GM23338 (cell line): Measurements from ENCODE around the gene COPB2. TPM values are rescaled to one million over a fixed set of nuclear protein-coding genes. Genes with fewer than 3 reads are reported as not detected.
"Not testable (repeated sequence)": the region's sequence is repeated elsewhere in the genome, so short reads cannot be mapped to it uniquely, and the experiment has no call there.

Experiments used
- ATAC-seq: fragments of 200-7000 bp; cut with Tn5 transposase; 3 replicates; pipeline ENCODE4 v1.9.1; 2020
- DNase-seq: peaks from one replicate; pipeline ENCODE4 v3.0.0-alpha.2; 2015; ENCODE audit warnings: low spot score
- H2AFZ ChIP-seq: fragments of 200-600 bp; sonication (generic); 2 replicates; pipeline ENCODE4 v1.8.0; 2016; ENCODE audit warnings: antibody characterized with exemption, mild to moderate bottlenecking, moderate library complexity
- H3F3A ChIP-seq: fragments of 200-600 bp; sonication (generic); replicated peaks from 2 replicates; pipeline ENCODE4 v1.8.0; 2017; ENCODE audit warnings: antibody characterized with exemption, mixed run types, low read depth
- H3K27ac ChIP-seq: fragments of 200-600 bp; sonication (generic); 2 replicates; pipeline ENCODE4 v1.6.1; 2016; ENCODE audit warnings: low read depth
- H3K27me3 ChIP-seq: fragments of 200-600 bp; sonication (generic); 2 replicates; pipeline ENCODE4 v1.8.0; 2016; ENCODE audit warnings: mild to moderate bottlenecking, mixed run types, moderate library complexity; ENCODE audit not compliant: insufficient read depth
- H3K36me3 ChIP-seq: fragments of 200-600 bp; sonication (generic); 2 replicates; pipeline ENCODE4 v1.8.0; 2016; ENCODE audit warnings: mild to moderate bottlenecking; ENCODE audit not compliant: insufficient read depth
- H3K4me1 ChIP-seq: fragments of 200-600 bp; sonication (generic); 2 replicates; pipeline ENCODE4 v1.8.0; 2016; ENCODE audit warnings: mild to moderate bottlenecking, moderate library complexity; ENCODE audit not compliant: insufficient read depth
- H3K4me2 ChIP-seq: fragments of 200-600 bp; sonication (generic); 2 replicates; pipeline ENCODE4 v1.7.1; 2017; ENCODE audit warnings: mixed run types
- H3K4me3 ChIP-seq: fragments of 200-600 bp; sonication (generic); 2 replicates; pipeline ENCODE4 v1.6.1; 2016; ENCODE audit warnings: mixed run types
- H3K79me2 ChIP-seq: fragments of 200-600 bp; sonication (generic); replicated peaks from 2 replicates; pipeline ENCODE4 v1.8.0; 2017; ENCODE audit warnings: mild to moderate bottlenecking; ENCODE audit not compliant: insufficient read depth
- H3K9me2 ChIP-seq: fragments of 200-600 bp; sonication (generic); 2 replicates; pipeline ENCODE4 v1.8.0; 2017; ENCODE audit not compliant: insufficient read depth
- H4K20me1 ChIP-seq: fragments of 200-600 bp; sonication (generic); replicated peaks from 2 replicates; pipeline ENCODE4 v1.8.0; 2017; ENCODE audit warnings: mild to moderate bottlenecking; ENCODE audit not compliant: insufficient read depth
- H3K27ac Mint-ChIP-seq: 2 replicates; pipeline ENCODE4 v1.8.0; 2020; ENCODE audit warnings: inconsistent platforms, mild to moderate bottlenecking, moderate library complexity, mixed read lengths
- H3K27me3 Mint-ChIP-seq: 3 replicates; pipeline ENCODE4 v1.8.0; 2022; ENCODE audit warnings: low read depth, mild to moderate bottlenecking, moderate library complexity, mixed read lengths, inconsistent platforms; ENCODE audit not compliant: insufficient read depth, poor library complexity
- H3K36me3 Mint-ChIP-seq: 3 replicates; pipeline ENCODE4 v1.8.0; 2021; ENCODE audit warnings: low read depth, mild to moderate bottlenecking, inconsistent platforms, moderate library complexity, mixed read lengths
- H3K4me1 Mint-ChIP-seq: 3 replicates; pipeline ENCODE4 v1.8.0; 2020; ENCODE audit warnings: mild to moderate bottlenecking, inconsistent platforms, mixed read lengths
- H3K4me3 Mint-ChIP-seq: 3 replicates; pipeline ENCODE4 v1.8.0; 2021; ENCODE audit warnings: moderate library complexity, mild to moderate bottlenecking, inconsistent platforms, mixed read lengths
- H3K9me3 Mint-ChIP-seq: 3 replicates; pipeline ENCODE4 v1.8.0; 2020; ENCODE audit warnings: moderate library complexity, mild to moderate bottlenecking, inconsistent platforms, mixed read lengths
- CTCF ChIP-seq, 2 experiments: fragments of 200-600 bp in 1 of 2; sonication (generic) in 1 of 2; conservative IDR thresholded peaks; 2 replicates each; pipeline versions ENCODE4 v1.5.1 to v1.6.1; 2016 to 2017; ENCODE audit warnings: antibody characterized with exemption in 2 of 2, low read depth in 2 of 2, mild to moderate bottlenecking in 2 of 2, moderate library complexity in 1 of 2
- ETS1 ChIP-seq: IDR thresholded peaks from 2 replicates; pipeline ENCODE4 v1.6.1; 2016; ENCODE audit warnings: antibody characterized with exemption
- EZH2 ChIP-seq: fragments of 200-600 bp; sonication (generic); IDR thresholded peaks from one replicate; pipeline ENCODE4 v1.8.0; 2017; ENCODE audit warnings: antibody characterized with exemption, mild to moderate bottlenecking, low read depth; ENCODE audit not compliant: unreplicated experiment
- EZH2phosphoT487 ChIP-seq: fragments of 200-600 bp; sonication (generic); IDR thresholded peaks from one replicate; pipeline ENCODE4 v1.8.1; 2018; ENCODE audit warnings: antibody characterized with exemption; ENCODE audit not compliant: unreplicated experiment
- JUNB ChIP-seq: IDR thresholded peaks from one replicate; pipeline ENCODE4 v1.6.1; 2016; ENCODE audit warnings: antibody characterized with exemption; ENCODE audit not compliant: unreplicated experiment
- NANOG ChIP-seq: IDR thresholded peaks from 2 replicates; pipeline ENCODE4 v1.6.1; 2016; ENCODE audit warnings: antibody characterized with exemption, borderline replicate concordance
- POLR2AphosphoS5 ChIP-seq: IDR thresholded peaks from 2 replicates; pipeline ENCODE4 v1.6.1; 2016; ENCODE audit warnings: antibody characterized with exemption, low read depth
- REST ChIP-seq: IDR thresholded peaks from one replicate; pipeline ENCODE4 v1.6.1; 2018; ENCODE audit warnings: antibody characterized with exemption; ENCODE audit not compliant: unreplicated experiment
- STAT1 ChIP-seq: IDR thresholded peaks from one replicate; pipeline ENCODE4 v1.6.1; 2016; ENCODE audit warnings: antibody characterized with exemption; ENCODE audit not compliant: unreplicated experiment
- ZNF331 ChIP-seq: fragments of 250-450 bp; sonication (Bioruptor Pico); IDR thresholded peaks from 2 replicates; pipeline ENCODE4 v1.5.0; 2020; ENCODE audit warnings: low read depth, mild to moderate bottlenecking, moderate library complexity
- polyA plus RNA-seq: library from polyadenylated mRNA; unstranded; fragments of >200 nt; fragmentation: Nextera tagmentation; extraction: Ambion mirVana; gene quantifications from 2 replicates; pipeline ENCODE4 v1.2.1, GENCODE V29; 2016
- total RNA-seq: library from RNA; depleted of rRNA; stranded (reverse); fragments of >200 nt; shearing (Covaris generic); gene quantifications from 2 replicates; pipeline ENCODE4 v1.2.3, GENCODE V29; 2014

The COPB2 gene
- total and polyA plus RNA-seq, 2 experiments from 2014 or later: 48.2 to 89.1 TPM

- not testable (repeated sequence) for H3K9me2 ChIP-seq, DNase-seq, H3K27me3 Mint-ChIP-seq, H3K4me1 ChIP-seq, H3K36me3 ChIP-seq, H3K4me3 Mint-ChIP-seq, H3K79me2 ChIP-seq, H3F3A ChIP-seq, H3K4me2 ChIP-seq, H3K27me3 ChIP-seq, H3K27ac ChIP-seq, H4K20me1 ChIP-seq, H3K27ac Mint-ChIP-seq, ATAC-seq, H2AFZ ChIP-seq, H3K4me3 ChIP-seq, H3K36me3 Mint-ChIP-seq, H3K4me1 Mint-ChIP-seq
- peaks cover 45% of the 10 kb centered on the region for H3K9me3 Mint-ChIP-seq
Observed at GRCh38 chr3:139412891-139413290, 23.4 kb upstream of the COPB2 start.

- not testable (repeated sequence) for H3K27ac Mint-ChIP-seq, H4K20me1 ChIP-seq, H3K36me3 ChIP-seq, H3K4me2 ChIP-seq, H3K79me2 ChIP-seq, H3K27me3 ChIP-seq, H3K4me3 Mint-ChIP-seq, H3K4me1 Mint-ChIP-seq, H3F3A ChIP-seq, H3K27ac ChIP-seq, H3K4me1 ChIP-seq, H3K4me3 ChIP-seq, H3K27me3 Mint-ChIP-seq, ATAC-seq, DNase-seq, H2AFZ ChIP-seq, H3K9me2 ChIP-seq
- peaks cover 61% of the 10 kb centered on the region for H3K9me3 Mint-ChIP-seq
- H3K36me3 Mint-ChIP-seq: peaks cover 35% of the 10 kb centered on the region
Observed at GRCh38 chr3:139401155-139401554, 11.7 kb upstream of the COPB2 start.

GRCh38 chr3:139396707-139397106, 7.3 kb upstream of the COPB2 start:
- peak; percentile 19 for DNase-seq
- Histone ChIP-seq H3K4me2 (no peak overlapping the region), H4K20me1 (no peaks in the 10 kb centered on the region), H3K4me3 (no peak overlapping the region), H3K36me3 (no peaks in the 10 kb centered on the region), H3K27ac (no peak overlapping the region), H3K79me2 (no peaks in the 10 kb centered on the region), H3K4me1 (no peaks in the 10 kb centered on the region), H2AFZ (no peak overlapping the region), H3K9me2 (no peaks in the 10 kb centered on the region), H3K27me3 (no peaks in the 10 kb centered on the region), H3F3A (no peaks in the 10 kb centered on the region)
- Mint-ChIP-seq H3K4me3 (no peak overlapping the region), H3K27me3 (no peaks in the 10 kb centered on the region), H3K4me1 (no peaks in the 10 kb centered on the region; the same call in 2 of the 3 replicates), H3K36me3 (peaks cover 2% of the 10 kb centered on the region; the same call in 1 of the 3 replicates), H3K9me3 (peaks cover 16% of the 10 kb centered on the region), H3K27ac (no peak overlapping the region)
- ATAC-seq: no peak
- TF ChIP-seq CTCF (conservative IDR thresholded peaks at IDR 0.05; ENCODE audit: low read depth in 2 of 2) (no peak), ZNF331 (CRISPR knock-in tag) (no peak), STAT1 (no peak), EZH2 (no peak), ETS1 (no peak), REST (no peak), EZH2phosphoT487 (no peak), JUNB (no peak), POLR2AphosphoS5 (no peak), NANOG (no peak)
